Measurements from ENCODE around the gene CLPSL1.
"Not testable (repeated sequence)": the region's sequence is repeated elsewhere in the genome, so short reads cannot be mapped to it uniquely, and the experiment has no call there.

Gene CLPSL1

GRCh38 chr6:35780719-35781118 lies at the start of gene CLPSL1:
TSS of gene CLPSL1 (plus strand) at chr6:35781019. CDS start at chr6:35781111, 92 bp downstream.
- ATAC-seq: no peak
- no peak for DNase-seq

DNA sequence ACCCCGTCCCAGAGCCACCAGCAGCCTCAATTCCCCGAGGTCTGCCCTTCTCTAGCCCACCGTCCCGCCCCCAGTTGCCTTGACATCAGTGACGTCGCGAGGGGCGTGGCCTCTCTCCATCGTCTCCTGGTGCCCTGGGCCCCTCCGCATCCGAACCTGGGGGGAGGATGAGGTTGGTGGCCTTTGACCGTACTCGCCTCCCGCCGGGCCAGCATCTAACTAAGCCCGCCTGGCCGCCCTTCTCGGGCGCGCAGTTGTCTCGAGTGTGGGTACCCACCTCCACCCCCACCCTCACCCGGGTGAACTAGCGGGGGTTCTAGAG lies 49.4 kb upstream of the CLPSL1 start:
- peak; percentile 58 for ATAC-seq

GRCh38 chr6:35731736-35732532 lies 48.9 kb upstream of the CLPSL1 start:
- DNase-seq: peak; percentile 98
- ATAC-seq: peak; percentile 65

More for the DNA sequence above, 49.4 kb upstream of the CLPSL1 start:
- DNase-seq: peak; percentile 99

GRCh38 chr6:35733633-35734032 lies 47.2 kb upstream of the CLPSL1 start:
- DNase-seq (no peak), ATAC-seq (no peak)

DNA sequence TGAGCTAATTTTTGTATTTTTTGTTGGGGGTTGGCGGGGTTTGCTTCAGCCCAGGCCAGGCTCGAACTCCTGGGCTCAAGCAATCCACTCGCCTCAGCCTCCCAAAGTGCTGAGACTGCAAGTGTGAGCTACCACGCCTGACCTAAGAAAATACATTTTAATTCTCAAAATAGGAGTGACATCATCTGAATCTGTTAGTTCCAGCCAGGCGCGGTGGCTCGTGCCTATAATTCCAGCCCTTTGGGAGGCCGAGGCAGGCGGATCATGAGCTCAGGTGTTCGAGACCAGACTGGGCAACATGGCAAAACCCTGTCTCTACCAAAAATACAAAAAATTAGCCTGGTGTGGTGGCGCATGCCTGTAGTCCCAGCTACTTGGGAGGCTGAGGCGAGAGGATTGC lies 46.5 kb upstream of the CLPSL1 start:
- not testable (repeated sequence) for DNase-seq

DNA sequence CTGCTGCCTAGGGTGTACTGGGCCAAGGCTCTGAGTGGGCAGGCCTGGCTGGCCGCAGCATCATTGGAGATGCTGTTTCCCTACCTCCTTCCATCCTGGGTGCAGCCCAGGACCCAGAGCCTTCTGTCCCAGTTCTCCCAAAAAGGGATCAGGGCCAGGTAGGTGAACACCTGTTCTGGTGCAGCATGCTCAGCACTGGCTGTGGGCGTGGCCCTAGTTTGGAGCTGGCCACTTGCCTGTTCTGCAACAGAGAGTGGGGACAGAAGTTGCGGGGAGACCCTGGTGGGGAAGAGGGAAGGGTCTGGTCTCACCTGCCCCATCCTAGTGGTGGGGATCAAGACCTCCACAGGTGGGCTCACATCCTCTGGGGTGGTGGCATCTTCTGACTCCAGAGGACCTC lies 45.4 kb upstream of the CLPSL1 start:
- DNase-seq (no peak), ATAC-seq (no peak)

More for the DNA sequence above, 46.5 kb upstream of the CLPSL1 start:
- not testable (repeated sequence) for ATAC-seq

- DNase-seq (peak; percentile 90), ATAC-seq (no peak)
Measured at GRCh38 chr6:35736253-35736894, 44.4 kb upstream of the CLPSL1 start.

GRCh38 chr6:35736982-35737412 lies 43.8 kb upstream of the CLPSL1 start, which contains the start of gene ARMC12:
TSS of gene ARMC12 (plus strand) at chr6:35737032. CDS start at chr6:35737109, 77 bp downstream.
- ATAC-seq (no peak), DNase-seq (no peak)

DNA sequence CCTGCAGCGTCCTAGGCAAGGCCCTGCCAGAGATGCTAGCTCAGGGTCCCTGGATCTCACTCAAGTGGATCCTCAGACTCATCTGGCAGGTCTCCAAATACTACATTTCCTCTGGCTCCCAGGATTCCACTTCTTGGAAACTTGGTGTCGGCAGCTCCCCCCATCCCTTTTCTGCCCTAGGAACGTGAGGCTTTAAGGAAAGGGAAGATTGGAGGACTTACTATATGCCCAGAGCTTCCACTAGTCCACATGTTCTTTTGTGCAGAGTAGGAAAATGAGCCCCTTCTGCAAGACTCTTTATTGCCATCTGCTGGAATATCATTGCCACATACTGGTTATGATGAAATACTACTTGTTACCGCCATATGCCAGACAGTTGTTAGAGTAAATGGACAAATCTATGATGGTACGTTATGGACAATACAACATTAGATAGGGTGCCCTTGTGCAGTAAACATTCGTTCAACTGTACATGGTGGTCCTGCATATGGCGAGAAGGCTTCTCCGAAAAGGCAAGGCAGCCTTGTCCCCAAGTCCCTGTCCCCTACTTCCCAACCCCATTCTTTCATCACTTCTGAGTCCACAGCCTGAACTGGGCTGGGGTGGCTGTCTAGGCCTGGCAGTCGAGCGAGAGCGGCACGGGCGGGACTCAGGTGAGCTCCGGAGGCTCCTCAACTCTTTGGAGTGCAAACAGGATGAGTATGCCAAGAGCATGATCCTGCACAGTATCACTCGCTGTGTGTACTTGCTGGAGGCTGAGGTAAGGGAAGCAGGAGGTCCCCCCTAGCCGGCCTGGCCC lies 43.2 kb upstream of the CLPSL1 start:
- DNase-seq: no peak
- ATAC-seq: peak; percentile 42

DNA sequence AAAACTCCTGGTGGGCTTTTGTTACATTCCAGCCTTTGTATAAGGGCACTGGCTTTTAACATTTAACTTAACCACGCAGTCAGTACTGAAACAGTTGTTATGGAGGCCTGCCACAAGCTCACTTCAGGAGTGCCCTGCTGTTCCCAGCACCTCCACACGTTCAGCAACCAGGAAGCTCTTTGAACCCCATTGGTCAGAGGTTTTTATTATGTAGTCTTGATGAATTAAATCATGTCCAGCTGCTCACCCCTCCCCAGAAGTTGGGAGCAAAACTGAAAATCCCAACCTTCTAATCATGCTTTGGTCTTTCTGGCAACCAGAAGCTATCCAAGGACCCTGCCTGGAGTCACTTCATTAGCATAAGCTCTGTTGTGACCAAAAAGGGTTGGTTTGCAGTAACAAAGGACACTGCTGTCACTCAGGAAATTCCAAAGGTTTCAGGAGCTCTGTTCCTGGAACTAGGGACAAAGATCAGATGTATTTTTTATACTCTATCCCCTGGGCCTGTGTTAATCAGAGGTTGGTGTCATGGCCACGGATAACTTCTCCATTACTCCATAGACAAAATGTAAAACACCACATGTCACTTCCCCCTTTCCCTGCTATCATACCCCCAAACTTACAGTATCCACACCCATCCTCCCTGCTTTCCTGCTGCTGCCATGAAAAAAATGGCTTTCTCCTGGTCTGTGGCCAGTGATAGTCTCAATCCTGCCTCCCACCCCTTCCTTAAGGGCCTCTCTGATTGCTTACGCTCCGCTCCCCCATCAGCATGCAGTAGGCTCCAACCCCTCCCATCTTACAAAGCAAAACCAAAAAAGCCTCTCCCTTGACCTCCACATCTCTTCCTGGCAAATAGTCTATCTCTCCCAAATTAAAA lies 40.9 kb upstream of the CLPSL1 start:
- ATAC-seq: no peak

GRCh38 chr6:35742842-35743241 lies 38.0 kb upstream of the CLPSL1 start:
- ATAC-seq (no peak), DNase-seq (no peak)

More for the DNA sequence above, 40.9 kb upstream of the CLPSL1 start:
- DNase-seq: no peak

DNA sequence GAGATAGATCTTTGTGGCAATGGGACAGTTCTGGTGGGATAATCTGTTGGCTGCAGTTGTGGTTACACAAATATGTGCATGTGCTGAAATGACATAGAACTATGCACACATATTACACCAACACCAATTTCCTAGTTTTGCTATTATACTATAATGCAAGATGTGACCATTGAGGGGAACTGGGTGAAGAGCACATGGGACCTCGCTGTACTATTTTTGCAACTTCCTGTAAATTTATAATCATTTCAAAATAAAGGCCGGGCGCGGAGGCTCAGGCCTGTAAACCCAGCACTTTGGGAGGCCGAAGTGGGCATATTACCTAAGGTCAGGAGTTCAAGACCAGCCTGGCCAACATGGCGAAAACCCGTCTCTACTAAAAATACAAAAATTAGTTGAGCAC lies 35.3 kb upstream of the CLPSL1 start:
- ATAC-seq: no peak
- DNase-seq: no peak

DNA sequence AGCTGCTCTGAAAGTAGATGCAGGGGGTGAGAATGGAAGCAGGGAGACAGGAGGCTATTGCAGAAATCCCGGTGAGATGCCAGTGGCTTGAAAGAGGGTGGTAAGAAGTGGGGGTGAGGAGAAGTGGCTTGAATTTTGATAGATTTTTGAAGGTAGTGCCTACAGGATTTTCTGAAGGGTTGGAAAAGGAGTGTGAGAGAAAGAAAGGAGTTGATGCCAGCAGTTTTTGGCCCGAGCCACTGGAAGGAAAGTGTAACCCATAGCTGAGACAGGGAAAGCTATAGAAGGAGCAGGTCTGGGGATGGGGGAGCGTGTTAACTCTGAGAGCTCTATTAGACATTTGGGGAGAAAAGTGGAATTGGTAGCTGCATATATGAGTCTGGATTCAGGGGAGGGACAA lies 34.3 kb upstream of the CLPSL1 start:
- DNase-seq (no peak), ATAC-seq (no peak)

DNA sequence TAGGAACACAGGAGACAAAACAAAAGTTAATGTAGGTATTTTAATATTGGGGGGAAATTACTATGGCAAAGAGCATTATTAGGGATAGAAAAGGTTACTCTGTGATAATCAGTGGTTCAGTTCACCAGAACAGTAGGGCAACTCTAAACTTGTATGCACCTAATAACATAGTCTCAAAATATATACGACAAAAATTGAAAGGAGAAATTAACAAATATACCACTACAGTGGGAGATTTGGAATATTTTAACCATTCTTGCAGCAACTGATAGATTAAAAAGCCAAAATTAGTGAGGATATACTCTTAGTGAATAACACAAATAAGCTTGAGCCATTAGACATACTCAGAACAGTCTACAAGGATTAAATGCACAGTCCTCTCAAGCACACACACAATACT lies 32.9 kb upstream of the CLPSL1 start:
- ATAC-seq: no peak
- no peak for DNase-seq

- ATAC-seq (peak; percentile 52), DNase-seq (no peak)
Measured at GRCh38 chr6:35750557-35750956, 30.3 kb upstream of the CLPSL1 start.

- peak; percentile 63 for ATAC-seq
- DNase-seq: no peak
Measured at GRCh38 chr6:35751594-35751993, 29.2 kb upstream of the CLPSL1 start.

DNA sequence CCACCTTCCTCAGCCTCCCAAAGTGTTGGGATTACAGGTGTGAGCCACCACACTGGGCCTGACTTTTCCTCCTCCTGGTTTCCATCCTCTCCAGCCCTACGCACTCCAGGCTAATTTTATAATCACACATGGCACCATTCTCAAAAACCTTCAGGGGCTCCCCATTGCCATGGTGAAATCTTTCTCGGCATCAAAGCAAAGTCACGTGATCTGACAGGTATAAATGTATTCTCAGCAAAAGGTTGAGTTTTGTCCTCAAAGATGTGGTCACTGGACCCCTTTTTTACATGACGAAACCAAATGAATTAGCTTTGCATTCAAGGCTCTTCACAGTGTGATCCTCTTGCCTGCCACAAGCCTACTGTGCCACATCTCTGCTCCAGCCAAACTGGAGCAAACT lies 28.5 kb upstream of the CLPSL1 start:
- no peak for DNase-seq
- ATAC-seq: no peak

GRCh38 chr6:35754452-35755277 lies 26.2 kb upstream of the CLPSL1 start:
- no peak for DNase-seq

DNA sequence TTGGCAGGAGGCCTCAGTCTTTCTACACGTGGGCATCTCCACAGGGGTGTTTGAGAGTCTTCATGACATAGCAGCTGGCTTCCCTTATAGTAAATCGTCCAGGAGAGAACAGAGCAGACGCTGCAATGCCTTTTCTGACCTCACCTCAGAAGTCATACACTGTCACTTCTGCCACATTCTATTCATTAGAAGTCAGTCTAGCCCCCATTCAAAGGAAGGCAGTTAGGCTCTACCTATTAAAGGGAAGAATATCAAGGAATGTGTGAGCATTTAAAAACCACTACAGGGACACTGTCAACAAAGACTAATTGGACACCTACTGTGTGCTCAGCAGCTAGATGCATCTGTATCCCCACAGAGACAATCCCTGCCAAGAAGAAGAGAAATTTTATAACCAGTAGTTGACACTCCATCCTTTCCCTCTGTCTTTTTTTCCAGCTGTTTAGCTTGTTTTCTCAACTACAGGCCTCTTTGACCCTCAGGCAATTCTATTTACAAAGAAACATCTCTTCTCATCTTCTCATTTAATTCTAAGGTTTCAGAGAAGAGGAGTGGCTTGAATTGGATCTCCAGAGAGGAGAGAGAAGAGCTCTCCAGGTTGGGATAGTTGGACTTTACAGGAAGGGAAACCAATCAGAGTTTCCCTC lies 25.4 kb upstream of the CLPSL1 start:
- ATAC-seq: no peak
- no peak for DNase-seq

More at GRCh38 chr6:35754452-35755277, 26.2 kb upstream of the CLPSL1 start:
- ATAC-seq: no peak

- DNase-seq (no peak), ATAC-seq (no peak)
Measured at GRCh38 chr6:35757456-35758123, 23.2 kb upstream of the CLPSL1 start.
